ENCODE data around the gene RPS14. TPM values are rescaled to one million over a fixed set of nuclear protein-coding genes. Genes with fewer than 3 reads are reported as not detected.

The RPS14 gene
- total and polyA plus RNA-seq, 9 donors = 2,234 to 9,295 (median 4,211) TPM

- no peak for DNase-seq
- Histone ChIP-seq H3K4me3 (no peak overlapping the region), H3K9me3 (no peaks in the 10 kb centered on the region), H3K27ac (no peak overlapping the region), H3K27me3 (no peaks in the 10 kb centered on the region), H3K36me3 (no peaks in the 10 kb centered on the region), H3K4me1 (ENCODE audit: insufficient read depth) (peaks cover 11% of the 10 kb centered on the region)
- TF ChIP-seq POLR2A (IDR thresholded peaks at IDR 0.05) (no peak), EP300 (IDR thresholded peaks at IDR 0.05) (no peak), CTCF (IDR thresholded peaks at IDR 0.05) (no peak)
- WGBS, 3 donors = 60 to 70% (median 63%) methylated on average over 8 of the region's 8 CpGs
- intact Hi-C loops (cut with DNase I) = loop anchor here in 1 of 4 donors (10.0 kb wide), 1 partner anchor 189 kb away; no protein-coding TSS in a partner anchor
These were observed 16.4 kb upstream of the RPS14 start for GRCh38 chr5:150465927-150466326.

- intact Hi-C loops (cut with DNase I) = loop anchor here in 3 of 4 donors (5.0 to 10.0 kb wide), 5 partner anchors 58 to 558 kb away; partner anchors contain the start of gene GPX3 (in 1 of the 3)
- H3K4me3 ChIP-seq = no peak overlapping the region
- TF ChIP-seq CTCF (IDR thresholded peaks at IDR 0.05) (no peak), EP300 (IDR thresholded peaks at IDR 0.05) (no peak), POLR2A (IDR thresholded peaks at IDR 0.05) (no peak)
- peak overlapping the region; percentile 34 to 84 for H3K27ac ChIP-seq
- H3K36me3 ChIP-seq = no peaks in the 10 kb centered on the region
- H3K9me3 ChIP-seq = no peaks in the 10 kb centered on the region
- H3K4me1 ChIP-seq (ENCODE audit: insufficient read depth) = peaks cover 9% of the 10 kb centered on the region
- no peaks in the 10 kb centered on the region for H3K27me3 ChIP-seq
- 3 to 4% (median 4%) methylated on average over 6 of the region's 6 CpGs for WGBS, 3 donors
- peak; percentile 77 to 87 (median 84) for DNase-seq
These were observed 15.0 kb upstream of the RPS14 start for GRCh38 chr5:150464554-150465012.

GRCh38 chr5:150461231-150461630 is 11.7 kb upstream of the RPS14 start:
- peak overlapping the region; percentile 27 to 45 for H3K27ac ChIP-seq
- no peaks in the 10 kb centered on the region for H3K9me3 ChIP-seq
- intact Hi-C loops (cut with DNase I) = loop anchor here in 3 of 4 donors (5.0 to 10.0 kb wide), 5 partner anchors 61 to 561 kb away; partner anchors contain the start of gene GPX3 (in 1 of the 3)
- TF ChIP-seq EP300 (IDR thresholded peaks at IDR 0.05) (no peak), CTCF (IDR thresholded peaks at IDR 0.05) (no peak), POLR2A (IDR thresholded peaks at IDR 0.05) (no peak)
- no peaks in the 10 kb centered on the region for H3K36me3 ChIP-seq
- no peak overlapping the region for H3K4me3 ChIP-seq
- DNase-seq = peak in 4 of 5 donors; percentile 36 to 52 (median 49)
- 46 to 61% (median 53%) methylated on average over 2 of the region's 2 CpGs for WGBS, 3 donors
- H3K4me1 ChIP-seq (ENCODE audit: insufficient read depth) = peaks cover 9% of the 10 kb centered on the region
- no peaks in the 10 kb centered on the region for H3K27me3 ChIP-seq

GRCh38 chr5:150460781-150461180 is 11.2 kb upstream of the RPS14 start:
- Histone ChIP-seq H3K27ac (peak overlapping the region; percentile 27 to 45), H3K36me3 (no peaks in the 10 kb centered on the region), H3K27me3 (no peaks in the 10 kb centered on the region), H3K4me1 (ENCODE audit: insufficient read depth) (peaks cover 9% of the 10 kb centered on the region), H3K9me3 (no peaks in the 10 kb centered on the region), H3K4me3 (no peak overlapping the region)
- 35 to 54% (median 39%) methylated on average over 2 of the region's 2 CpGs for WGBS, 3 donors
- TF ChIP-seq EP300 (IDR thresholded peaks at IDR 0.05) (no peak), CTCF (IDR thresholded peaks at IDR 0.05) (no peak)
- intact Hi-C loops (cut with DNase I) = loop anchor here in 3 of 4 donors (5.0 to 10.0 kb wide), 5 partner anchors 62 to 562 kb away; partner anchors contain the start of gene GPX3 (in 1 of the 3)
- no peak for DNase-seq
